Fibroblast of mammary gland (primary cell): ENCODE measurements around the gene DENND6B.
A peak's percentile ranks its signal among the peaks of the same experiment; 100 is the strongest.

ENCODE experiments used
- DNase-seq: peaks from one replicate; pipeline ENCODE4 v3.0.0-alpha.2; 2010; ENCODE audit warnings: low read depth
- H3K4me3 ChIP-seq: 2 replicates; pipeline ENCODE4 v1.5.1; 2011; ENCODE audit warnings: low read depth, mild to moderate bottlenecking, low read length, moderate library complexity; ENCODE audit not compliant: control insufficient read depth
- CTCF ChIP-seq: conservative IDR thresholded peaks from 2 replicates; pipeline ENCODE4 v1.5.1; 2011; ENCODE audit warnings: low read depth, low read length, inconsistent platforms; ENCODE audit not compliant: control insufficient read depth, insufficient read depth

DENND6B gene

GRCh38 chr22:50286701-50287318, 40.0 kb downstream of the DENND6B start:
- no peak for TF ChIP-seq CTCF
- DNase-seq = no peak
- no peak overlapping the region for H3K4me3 ChIP-seq

- no peak overlapping the region for H3K4me3 ChIP-seq
- DNase-seq = no peak
- TF ChIP-seq CTCF = no peak
These were observed 40.5 kb downstream of the DENND6B start for GRCh38 chr22:50286275-50286674.

DNA sequence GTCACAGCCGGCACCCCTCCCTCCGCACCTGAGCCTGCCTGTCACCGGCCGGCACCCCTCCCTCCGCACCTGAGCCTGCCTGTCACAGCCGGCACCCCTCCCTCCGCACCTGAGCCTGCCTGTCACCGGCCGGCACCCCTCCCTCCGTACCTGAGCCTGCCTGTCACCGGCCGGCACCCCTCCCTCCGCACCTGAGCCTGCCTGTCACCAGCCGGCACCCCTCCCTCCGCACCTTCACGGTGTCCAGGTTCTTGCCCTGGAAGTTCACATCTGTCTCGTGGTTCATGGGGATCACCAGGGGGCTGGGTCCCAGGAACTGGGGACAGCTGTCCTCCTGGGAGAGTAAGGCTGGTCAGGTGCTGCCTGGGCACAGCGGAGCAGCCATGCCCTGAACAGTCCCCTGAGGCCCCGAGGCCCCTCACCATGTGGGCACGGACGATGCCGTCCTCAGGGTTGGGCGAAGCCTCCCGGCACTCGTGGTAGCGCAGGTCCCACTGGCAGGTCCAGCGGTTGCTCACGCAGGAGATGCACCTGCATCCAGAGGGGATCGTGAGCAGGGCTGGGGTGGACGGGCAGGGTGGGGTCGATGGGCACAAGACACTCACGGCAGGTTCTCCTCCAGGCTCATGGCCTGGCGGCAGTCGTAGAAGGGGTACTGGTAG, 41.1 kb downstream of the DENND6B start:
- no peak for DNase-seq
- no peak for TF ChIP-seq CTCF
- no peak overlapping the region for H3K4me3 ChIP-seq

GRCh38 chr22:50284479-50284878, 42.3 kb downstream of the DENND6B start:
- no peak for TF ChIP-seq CTCF
- H3K4me3 ChIP-seq = no peak overlapping the region
- DNase-seq = no peak

DNA sequence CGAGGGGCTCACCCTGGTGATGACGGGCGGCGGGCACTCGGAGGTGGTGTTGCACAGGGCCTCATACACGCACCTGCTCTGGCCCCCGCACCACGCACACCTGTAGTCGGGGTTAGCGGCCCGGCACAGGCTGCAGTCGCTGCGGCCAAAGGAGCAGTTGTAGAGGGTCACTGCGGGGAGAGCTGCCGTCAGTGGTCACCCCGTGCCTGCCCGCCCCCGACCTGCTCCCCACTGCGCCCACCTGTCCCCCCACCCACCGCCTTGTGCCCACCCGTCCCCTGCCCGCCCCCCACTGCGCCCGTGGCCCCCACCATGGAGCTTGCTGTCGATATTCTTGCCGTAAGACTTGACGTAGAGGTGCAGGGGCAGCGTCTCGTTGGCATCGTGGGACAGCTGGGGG, 43.0 kb downstream of the DENND6B start:
- DNase-seq = no peak
- no peak for TF ChIP-seq CTCF
- no peak overlapping the region for H3K4me3 ChIP-seq

GRCh38 chr22:50282361-50283155, 44.3 kb downstream of the DENND6B start:
- TF ChIP-seq CTCF = no peak
- DNase-seq = peak; percentile 34
- H3K4me3 ChIP-seq = no peak overlapping the region
